Measurements from ENCODE around the gene SLC7A11.

SLC7A11 gene

GRCh38 chr4:138182838-138183426, 59.2 kb downstream of the SLC7A11 start:
- H3K4me1 Mint-ChIP-seq = no peaks in the 10 kb centered on the region

GRCh38 chr4:138181287-138181686, 60.9 kb downstream of the SLC7A11 start:
- no peaks in the 10 kb centered on the region for H3K27me3 Mint-ChIP-seq
- no peak for DNase-seq

More at GRCh38 chr4:138182838-138183426, 59.2 kb downstream of the SLC7A11 start:
- H3K36me3 Mint-ChIP-seq (ENCODE audit: low read depth) = no peaks in the 10 kb centered on the region
- no peak overlapping the region for H3K4me3 Mint-ChIP-seq
- H3K9me3 Mint-ChIP-seq = no peaks in the 10 kb centered on the region
- DNase-seq (no peak), ATAC-seq (no peak)
- no peak overlapping the region for H3K27ac Mint-ChIP-seq
- H3K27me3 Mint-ChIP-seq = no peaks in the 10 kb centered on the region

GRCh38 chr4:138178566-138178965, 63.6 kb downstream of the SLC7A11 start:
- H3K4me3 Mint-ChIP-seq = no peak overlapping the region
- H3K4me1 Mint-ChIP-seq = no peaks in the 10 kb centered on the region
- H3K27ac Mint-ChIP-seq = no peak overlapping the region
- ATAC-seq (no peak), DNase-seq (no peak)
- no peaks in the 10 kb centered on the region for H3K36me3 Mint-ChIP-seq (ENCODE audit: low read depth)
- no peaks in the 10 kb centered on the region for H3K9me3 Mint-ChIP-seq
- H3K27me3 Mint-ChIP-seq = no peaks in the 10 kb centered on the region

More at GRCh38 chr4:138181287-138181686, 60.9 kb downstream of the SLC7A11 start:
- Mint-ChIP-seq H3K36me3 (ENCODE audit: low read depth) (no peaks in the 10 kb centered on the region), H3K9me3 (no peaks in the 10 kb centered on the region), H3K4me1 (no peaks in the 10 kb centered on the region), H3K4me3 (no peak overlapping the region), H3K27ac (no peak overlapping the region)
- no peak for ATAC-seq

GRCh38 chr4:138177278-138177968, 64.7 kb downstream of the SLC7A11 start:
- H3K4me1 Mint-ChIP-seq = no peaks in the 10 kb centered on the region
- no peaks in the 10 kb centered on the region for H3K27me3 Mint-ChIP-seq
- no peak overlapping the region for H3K4me3 Mint-ChIP-seq
- H3K9me3 Mint-ChIP-seq = no peaks in the 10 kb centered on the region
- H3K36me3 Mint-ChIP-seq (ENCODE audit: low read depth) = no peaks in the 10 kb centered on the region
- no peak for DNase-seq
- ATAC-seq = no peak
- no peak overlapping the region for H3K27ac Mint-ChIP-seq

- no peak overlapping the region for H3K4me3 Mint-ChIP-seq
- no peaks in the 10 kb centered on the region for H3K9me3 Mint-ChIP-seq
- DNase-seq = no peak
- no peaks in the 10 kb centered on the region for H3K36me3 Mint-ChIP-seq (ENCODE audit: low read depth)
- no peaks in the 10 kb centered on the region for H3K27me3 Mint-ChIP-seq
- no peak overlapping the region for H3K27ac Mint-ChIP-seq
- ATAC-seq = no peak
- H3K4me1 Mint-ChIP-seq = no peaks in the 10 kb centered on the region
Measured at GRCh38 chr4:138174981-138175794, 67.0 kb downstream of the SLC7A11 start.

GRCh38 chr4:138164208-138164607, 77.9 kb downstream of the SLC7A11 start:
- Mint-ChIP-seq H3K4me3 (no peak overlapping the region), H3K4me1 (no peaks in the 10 kb centered on the region), H3K27me3 (no peaks in the 10 kb centered on the region), H3K27ac (no peak overlapping the region), H3K36me3 (ENCODE audit: low read depth) (no peaks in the 10 kb centered on the region), H3K9me3 (no peaks in the 10 kb centered on the region)
- DNase-seq (no peak), ATAC-seq (no peak)

GRCh38 chr4:138163171-138163570, 79.0 kb downstream of the SLC7A11 start:
- Mint-ChIP-seq H3K4me1 (no peaks in the 10 kb centered on the region), H3K4me3 (no peak overlapping the region), H3K27ac (no peak overlapping the region), H3K9me3 (no peaks in the 10 kb centered on the region), H3K36me3 (ENCODE audit: low read depth) (no peaks in the 10 kb centered on the region), H3K27me3 (no peaks in the 10 kb centered on the region)
- ATAC-seq = no peak
- no peak for DNase-seq

GRCh38 chr4:138162259-138162658, 79.9 kb downstream of the SLC7A11 start:
- no peaks in the 10 kb centered on the region for H3K9me3 Mint-ChIP-seq
- H3K4me1 Mint-ChIP-seq = no peaks in the 10 kb centered on the region
- no peaks in the 10 kb centered on the region for H3K27me3 Mint-ChIP-seq
- ATAC-seq (no peak), DNase-seq (no peak)
- no peak overlapping the region for H3K27ac Mint-ChIP-seq
- H3K4me3 Mint-ChIP-seq = no peak overlapping the region
- H3K36me3 Mint-ChIP-seq (ENCODE audit: low read depth) = no peaks in the 10 kb centered on the region

GRCh38 chr4:138161351-138161750, 80.8 kb downstream of the SLC7A11 start:
- Mint-ChIP-seq H3K27ac (no peak overlapping the region), H3K4me1 (no peaks in the 10 kb centered on the region), H3K4me3 (no peak overlapping the region), H3K27me3 (no peaks in the 10 kb centered on the region), H3K36me3 (ENCODE audit: low read depth) (no peaks in the 10 kb centered on the region), H3K9me3 (no peaks in the 10 kb centered on the region)
- no peak for DNase-seq
- ATAC-seq = no peak

GRCh38 chr4:138158746-138159297, 83.3 kb downstream of the SLC7A11 start:
- no peak overlapping the region for H3K4me3 Mint-ChIP-seq
- DNase-seq (no peak), ATAC-seq (no peak)
- H3K27ac Mint-ChIP-seq = no peak overlapping the region
- H3K36me3 Mint-ChIP-seq (ENCODE audit: low read depth) = no peaks in the 10 kb centered on the region
- no peaks in the 10 kb centered on the region for H3K9me3 Mint-ChIP-seq
- H3K27me3 Mint-ChIP-seq = no peaks in the 10 kb centered on the region
- H3K4me1 Mint-ChIP-seq = no peaks in the 10 kb centered on the region

- Mint-ChIP-seq H3K4me1 (no peaks in the 10 kb centered on the region), H3K9me3 (no peaks in the 10 kb centered on the region), H3K36me3 (ENCODE audit: low read depth) (no peaks in the 10 kb centered on the region), H3K27me3 (no peaks in the 10 kb centered on the region), H3K27ac (no peak overlapping the region), H3K4me3 (no peak overlapping the region)
- no peak for ATAC-seq
- DNase-seq = no peak
Measured at GRCh38 chr4:138140879-138141278, 101.3 kb downstream of the SLC7A11 start.

- ATAC-seq (no peak), DNase-seq (no peak)
- no peaks in the 10 kb centered on the region for H3K9me3 Mint-ChIP-seq
- no peaks in the 10 kb centered on the region for H3K27me3 Mint-ChIP-seq
- no peak overlapping the region for H3K4me3 Mint-ChIP-seq
- no peaks in the 10 kb centered on the region for H3K4me1 Mint-ChIP-seq
- H3K27ac Mint-ChIP-seq = no peak overlapping the region
- H3K36me3 Mint-ChIP-seq (ENCODE audit: low read depth) = no peaks in the 10 kb centered on the region
Measured at GRCh38 chr4:138138774-138139173, 103.4 kb downstream of the SLC7A11 start.

GRCh38 chr4:138135610-138136009, 106.5 kb downstream of the SLC7A11 start:
- ATAC-seq (no peak), DNase-seq (no peak)
- Mint-ChIP-seq H3K27me3 (no peaks in the 10 kb centered on the region), H3K4me3 (no peak overlapping the region), H3K36me3 (ENCODE audit: low read depth) (no peaks in the 10 kb centered on the region), H3K4me1 (no peaks in the 10 kb centered on the region), H3K27ac (no peak overlapping the region), H3K9me3 (peaks cover 17% of the 10 kb centered on the region)

- H3K9me3 Mint-ChIP-seq = peaks cover 10% of the 10 kb centered on the region
- no peaks in the 10 kb centered on the region for H3K27me3 Mint-ChIP-seq
- ATAC-seq (no peak), DNase-seq (no peak)
- H3K36me3 Mint-ChIP-seq (ENCODE audit: low read depth) = no peaks in the 10 kb centered on the region
- H3K4me1 Mint-ChIP-seq = peaks cover 7% of the 10 kb centered on the region
- H3K4me3 Mint-ChIP-seq = no peak overlapping the region
- no peak overlapping the region for H3K27ac Mint-ChIP-seq
Measured at GRCh38 chr4:138118270-138118669, 123.9 kb downstream of the SLC7A11 start.

GRCh38 chr4:138115053-138115452, 127.1 kb downstream of the SLC7A11 start:
- Mint-ChIP-seq H3K27me3 (no peaks in the 10 kb centered on the region), H3K4me3 (no peak overlapping the region), H3K36me3 (ENCODE audit: low read depth) (no peaks in the 10 kb centered on the region), H3K9me3 (no peaks in the 10 kb centered on the region), H3K27ac (no peak overlapping the region), H3K4me1 (peaks cover 7% of the 10 kb centered on the region)
- DNase-seq (no peak), ATAC-seq (no peak)

Measured in activated naive CD8-positive, alpha-beta T cell treated with anti-CD3 and anti-CD28 coated beads, Interleukin-2, amount 50 U/mL, for 24 hours (primary cell).